Daoy (cell line): ENCODE measurements around the gene MEGF6. TPM values are rescaled to one million over a fixed set of nuclear protein-coding genes. Genes with fewer than 3 reads are reported as not detected.
A peak's percentile ranks its signal among the peaks of the same experiment; 100 is the strongest.

ENCODE experiments used
- DNase-seq: peaks from one replicate; pipeline ENCODE4 v3.0.0-alpha.2; 2015; ENCODE audit warnings: low read depth
- total RNA-seq: library from RNA; depleted of rRNA; stranded (reverse); fragments of >200 nt; shearing (Covaris generic); gene quantifications from 2 replicates; pipeline ENCODE4 v1.2.3, GENCODE V29; 2014

The MEGF6 gene
- total RNA-seq, 1 experiment from 2014 or later = 2.5 TPM

- no peak for DNase-seq
These were observed 70.4 kb downstream of the MEGF6 start for GRCh38 chr1:3540876-3541275.

- DNase-seq = peak; percentile 38
These were observed 71.4 kb downstream of the MEGF6 start for GRCh38 chr1:3539707-3540425.

GRCh38 chr1:3537359-3537758 is 73.9 kb downstream of the MEGF6 start:
- DNase-seq = no peak

DNA sequence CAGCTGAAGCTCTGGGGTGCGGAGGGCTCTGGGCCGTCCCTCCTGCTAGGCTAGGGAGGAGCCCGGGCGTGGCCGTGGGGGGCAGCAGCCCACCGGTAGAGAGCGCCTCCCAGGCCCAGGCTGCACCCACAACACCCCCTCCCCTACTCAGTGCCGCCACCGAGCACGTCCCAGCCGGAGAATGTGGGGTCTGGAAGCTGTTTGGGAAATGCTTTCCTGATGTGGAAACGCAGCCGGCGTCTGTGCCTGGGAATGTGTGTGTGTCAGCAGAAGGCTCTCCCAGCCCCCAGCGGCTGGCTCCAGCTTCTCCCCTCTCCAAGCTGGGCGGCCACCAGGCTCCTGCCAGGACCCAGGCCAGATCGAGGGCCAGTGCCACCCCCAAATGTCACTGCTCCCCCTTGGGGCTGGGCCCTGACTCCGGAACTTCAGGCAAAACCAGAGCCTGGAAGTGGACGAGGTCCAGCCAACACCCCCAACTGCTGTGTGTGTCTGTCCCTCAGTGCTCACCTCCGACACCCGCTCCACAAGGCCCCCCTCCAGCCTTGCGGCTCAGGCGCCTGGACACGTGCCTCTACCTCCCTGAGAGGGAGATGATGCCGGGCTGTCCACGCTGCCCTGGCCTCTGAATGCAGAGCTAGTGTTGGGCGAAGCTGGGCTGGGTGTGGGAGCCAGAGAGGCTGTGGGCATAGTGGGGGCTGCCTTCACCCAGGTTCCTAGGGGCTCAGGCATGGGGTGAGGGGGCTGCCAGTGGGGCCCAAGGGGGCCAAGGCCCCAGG is 74.7 kb downstream of the MEGF6 start:
- no peak for DNase-seq

- DNase-seq = no peak
These were observed 75.6 kb downstream of the MEGF6 start for GRCh38 chr1:3535732-3536131.

DNA sequence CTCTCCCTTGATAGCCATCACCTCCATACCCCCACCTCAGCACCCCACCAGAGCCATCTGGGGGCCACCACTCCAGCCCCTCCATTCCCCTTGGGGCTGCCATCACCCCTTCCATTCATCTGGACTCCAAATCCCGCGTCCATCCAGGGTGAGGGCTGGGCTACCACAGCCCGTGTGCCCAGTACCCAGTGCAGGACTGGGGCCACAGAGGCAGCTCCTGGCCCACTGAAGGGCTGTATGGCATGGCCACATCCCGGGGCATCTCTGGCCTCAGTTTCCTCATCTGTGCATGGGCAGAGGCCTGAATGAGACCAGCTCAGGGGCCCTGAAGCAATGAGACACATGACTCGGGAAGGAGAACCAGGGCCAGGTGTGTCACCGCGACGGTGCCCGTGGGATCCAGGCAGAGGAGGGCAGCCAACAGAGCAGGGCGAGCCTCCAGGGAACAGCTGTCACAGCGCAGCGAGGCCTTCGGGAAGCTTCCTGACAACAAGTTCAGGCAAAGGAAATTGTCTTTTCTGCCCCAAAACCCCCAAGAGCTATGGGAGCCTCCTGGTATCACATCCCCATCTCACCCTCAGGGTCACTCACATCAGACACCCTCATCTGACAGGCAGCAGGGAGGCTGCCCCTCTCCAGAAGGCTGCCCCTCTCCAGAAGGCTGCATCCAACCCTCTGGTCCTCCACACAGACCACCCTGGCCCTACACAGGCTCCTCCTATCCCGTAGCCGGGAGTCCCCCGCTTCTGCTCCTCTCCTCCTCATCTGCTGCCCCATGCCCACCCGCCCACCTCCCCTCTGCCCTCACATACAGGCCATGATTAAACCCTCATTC is 76.3 kb downstream of the MEGF6 start:
- no peak for DNase-seq

GRCh38 chr1:3533067-3534048 is 78.0 kb downstream of the MEGF6 start:
- peak; percentile 25 for DNase-seq

- DNase-seq = no peak
These were observed 79.4 kb downstream of the MEGF6 start for GRCh38 chr1:3531928-3532327.

DNA sequence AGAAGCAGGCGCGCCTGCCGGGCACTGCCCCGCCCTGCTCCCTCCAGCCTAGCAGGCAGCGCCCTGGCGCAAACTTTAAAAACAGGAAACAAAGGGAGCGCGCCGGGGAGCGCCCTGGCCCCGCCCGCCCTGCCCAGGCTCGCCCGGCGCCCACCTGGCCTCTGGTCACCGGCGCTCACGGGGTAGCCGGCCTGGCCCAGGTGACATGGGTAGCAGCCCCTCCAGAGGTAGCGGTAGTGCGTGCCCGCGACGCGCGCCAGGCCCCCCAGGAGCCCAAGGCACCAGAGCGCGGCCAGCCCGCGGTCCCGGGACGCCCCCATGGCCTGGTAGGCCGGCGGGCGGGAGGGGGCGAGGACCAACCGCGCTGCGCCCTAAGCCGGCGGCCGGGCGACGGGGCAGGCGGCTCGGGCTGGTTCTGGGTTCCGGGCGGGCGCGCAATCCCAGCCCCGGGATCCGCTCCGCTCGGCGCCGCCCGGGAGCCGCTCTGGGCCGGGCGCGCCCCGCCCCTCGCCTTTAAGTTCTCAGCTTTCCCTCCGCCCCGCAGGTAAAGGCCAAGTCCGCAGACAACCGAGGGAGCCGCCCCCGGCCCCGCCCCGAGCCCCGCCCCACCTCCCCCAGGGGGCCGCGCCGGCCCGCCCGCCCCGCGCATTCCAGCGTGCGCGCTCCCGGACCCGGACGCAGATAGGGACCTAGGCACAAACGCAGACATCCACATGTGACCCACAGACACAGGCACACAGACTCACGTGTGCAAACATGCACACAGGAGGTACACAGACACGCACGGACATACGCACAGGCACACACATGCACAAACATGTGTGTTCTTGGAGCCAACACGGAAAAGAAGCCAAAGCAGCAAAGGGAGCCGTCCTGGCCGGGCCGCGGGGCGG is 80.1 kb downstream of the MEGF6 start:
- DNase-seq = peak; percentile 89

DNA sequence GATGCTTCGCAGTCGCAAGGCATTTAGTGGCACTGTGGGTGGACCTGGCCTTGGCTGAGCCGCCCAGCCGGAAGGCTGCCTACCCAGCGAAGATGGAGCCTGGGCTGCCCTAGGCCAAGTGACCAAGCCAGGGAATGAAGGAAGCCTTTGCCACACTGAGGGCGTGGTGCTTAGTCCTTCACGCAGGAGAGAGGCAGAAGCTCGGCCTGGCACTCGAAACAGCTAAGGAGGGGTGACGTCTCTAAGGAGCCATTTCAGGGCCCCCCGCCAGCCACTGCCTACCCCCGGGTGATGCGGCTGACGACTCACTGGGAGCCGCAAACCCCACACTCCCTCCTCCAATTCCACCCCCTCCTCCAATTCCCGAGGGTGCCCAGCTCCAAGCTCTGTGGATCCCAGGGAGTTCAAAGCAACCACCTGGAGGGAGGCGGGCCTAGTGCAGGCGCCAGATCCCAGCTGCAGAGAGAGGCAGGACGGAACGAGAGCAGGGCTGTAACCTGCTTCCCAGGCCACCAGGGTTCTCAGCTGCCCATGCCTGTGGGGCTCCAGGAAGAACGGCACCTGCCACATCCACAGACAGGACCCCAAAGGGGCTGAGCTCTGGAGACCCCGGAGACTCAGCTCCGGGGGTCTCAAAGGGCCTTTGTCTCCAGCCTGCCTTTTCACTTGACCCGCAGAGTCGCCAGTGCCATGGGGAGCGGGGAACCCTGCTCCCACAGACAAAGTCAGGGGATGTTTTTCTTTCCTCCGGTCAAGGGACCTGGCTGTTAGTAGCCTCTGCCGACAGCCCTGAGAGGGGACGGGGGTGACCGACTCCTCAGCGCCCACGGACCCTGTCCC is 81.0 kb downstream of the MEGF6 start:
- peak; percentile 43 for DNase-seq

DNA sequence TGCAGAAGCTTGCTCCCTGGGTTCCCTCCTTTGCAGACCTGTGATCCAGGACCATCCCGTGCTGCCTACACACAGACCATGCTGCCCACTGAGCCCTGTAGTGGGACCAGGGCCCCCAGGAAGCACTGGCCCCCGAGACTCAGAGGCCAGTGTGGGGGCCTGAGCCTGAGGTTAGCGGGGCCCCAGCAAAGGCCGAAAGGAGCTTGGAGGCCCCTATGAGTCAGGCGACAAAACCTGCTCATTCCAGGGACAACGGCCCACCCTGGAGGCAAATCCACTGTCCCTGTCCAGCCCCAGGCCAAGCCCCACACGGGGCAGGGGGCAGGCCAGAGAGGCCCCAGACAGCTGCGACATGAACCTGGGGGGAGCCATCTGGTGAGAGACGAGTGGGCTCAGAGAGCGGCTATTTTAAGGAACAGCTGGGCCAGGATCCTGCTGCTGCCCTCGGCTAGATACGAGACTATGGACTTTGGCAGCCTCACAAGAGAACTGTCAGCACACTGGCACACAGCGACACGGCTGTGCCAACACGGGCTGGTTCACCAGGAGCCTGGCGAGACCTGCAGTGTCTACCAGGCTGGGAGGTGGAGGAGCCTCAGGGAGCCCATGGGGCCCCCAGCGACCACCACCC is 82.1 kb downstream of the MEGF6 start:
- no peak for DNase-seq

GRCh38 chr1:3527774-3528173 is 83.5 kb downstream of the MEGF6 start:
- DNase-seq = no peak

GRCh38 chr1:3525551-3526482 is 85.5 kb downstream of the MEGF6 start:
- no peak for DNase-seq

GRCh38 chr1:3524556-3525203 is 86.6 kb downstream of the MEGF6 start:
- DNase-seq = no peak

DNA sequence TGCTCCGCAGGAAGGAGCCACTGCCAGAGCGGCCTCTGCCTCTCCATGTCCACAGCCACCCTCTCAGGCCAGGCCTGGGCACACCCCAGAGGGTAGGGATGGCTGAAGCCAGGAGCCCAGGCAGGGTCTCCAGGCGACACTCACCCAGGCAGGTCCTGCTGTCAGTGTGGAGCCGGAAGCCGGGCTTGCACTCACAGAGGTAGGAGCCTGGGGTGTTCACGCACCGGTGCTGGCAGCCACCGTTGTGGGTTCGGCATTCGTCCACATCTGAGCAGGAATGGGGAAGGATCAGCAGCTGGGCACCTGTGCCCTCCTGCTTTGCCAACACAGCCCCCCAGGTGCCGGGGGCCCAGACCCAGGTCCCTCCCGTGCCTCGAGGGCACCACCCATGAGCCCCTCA is 87.3 kb downstream of the MEGF6 start:
- no peak for DNase-seq

GRCh38 chr1:3522564-3523265 is 88.6 kb downstream of the MEGF6 start:
- DNase-seq = no peak
